Measurements from ENCODE around the gene DEFB112.

The DEFB112 gene

DNA sequence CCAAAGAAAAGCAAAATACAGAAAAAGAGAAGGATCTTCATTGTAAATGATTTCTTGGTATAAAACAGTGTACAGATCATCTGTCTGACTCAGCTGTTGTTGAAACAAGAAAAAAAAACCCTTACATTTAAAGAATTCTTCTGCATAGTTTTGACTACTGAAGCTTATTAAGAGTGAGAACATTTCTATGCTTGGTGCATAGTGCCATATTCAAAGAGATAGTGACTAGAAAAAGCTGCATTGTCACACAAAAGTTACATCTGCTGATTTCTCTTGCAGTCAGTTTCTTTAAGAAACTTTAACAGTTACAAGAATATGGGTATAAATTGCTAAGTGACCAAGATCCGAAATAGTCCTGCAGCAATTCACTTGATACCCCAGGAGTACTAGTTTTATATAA lies at the start of gene DEFB112:
DEFB112 (minus strand) TSS at position 101 of the 400 bp plus-strand sequence; CDS start at position 41, 60 bp downstream.
- no peak for DNase-seq (ENCODE audit: low read depth in 2 of 2)

DNA sequence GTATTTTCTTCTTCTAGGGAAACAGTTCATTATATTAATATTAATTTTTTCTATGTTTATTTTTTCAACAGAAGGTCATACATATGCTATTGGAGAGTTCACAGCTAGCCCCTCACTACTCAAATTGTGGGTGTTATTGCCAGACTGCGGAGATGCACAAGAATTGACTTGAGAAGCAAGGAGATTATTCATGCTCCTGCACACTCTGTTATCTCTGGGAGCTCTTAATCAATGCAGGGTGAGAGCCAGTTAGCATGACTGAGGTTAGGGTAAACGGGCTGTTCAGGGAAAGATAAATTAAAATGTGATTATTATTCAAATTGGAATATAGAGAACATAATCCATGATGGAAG lies 48.9 kb upstream of the DEFB112 start:
- DNase-seq (ENCODE audit: low read depth in 2 of 2): no peak

- no peak for DNase-seq (ENCODE audit: low read depth in 2 of 2)
Measured at GRCh38 chr6:50097966-50098640, 48.4 kb upstream of the DEFB112 start.

DNA sequence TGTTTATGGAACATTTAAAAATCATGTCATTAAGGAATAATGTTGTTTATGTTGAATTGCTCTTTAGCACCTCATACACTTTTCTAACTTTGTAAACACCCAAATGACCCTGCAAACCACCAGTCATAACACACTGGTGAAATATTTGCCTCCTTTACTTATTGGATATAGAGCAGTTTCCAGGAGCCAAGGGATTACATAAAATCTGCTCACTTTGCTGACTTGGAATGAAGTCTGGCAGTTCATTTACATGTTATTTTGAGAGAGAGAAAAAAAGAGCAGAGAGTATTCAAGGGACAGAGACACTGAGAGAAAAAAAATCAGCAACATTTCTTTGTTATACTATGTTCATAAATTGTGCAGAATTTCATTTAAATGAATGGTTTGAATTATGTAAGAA lies 46.6 kb upstream of the DEFB112 start:
- DNase-seq (ENCODE audit: low read depth in 2 of 2): no peak

DNA sequence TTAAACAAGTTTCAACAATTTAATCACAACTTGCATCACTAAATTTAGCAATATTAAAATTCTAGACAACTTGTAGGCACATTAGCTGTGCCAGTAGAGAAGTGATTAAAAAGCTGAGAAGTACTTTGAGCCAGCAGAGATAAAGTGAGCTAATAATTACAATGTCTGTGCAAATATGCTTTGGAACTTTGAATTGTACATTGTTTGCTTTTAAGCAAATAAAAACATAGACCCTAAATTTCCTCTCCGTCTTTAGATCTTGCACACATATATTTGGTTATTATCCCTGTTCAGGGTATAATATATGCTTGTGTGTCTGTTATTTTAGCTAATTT lies 44.2 kb upstream of the DEFB112 start:
- DNase-seq (ENCODE audit: low read depth in 2 of 2): no peak

DNA sequence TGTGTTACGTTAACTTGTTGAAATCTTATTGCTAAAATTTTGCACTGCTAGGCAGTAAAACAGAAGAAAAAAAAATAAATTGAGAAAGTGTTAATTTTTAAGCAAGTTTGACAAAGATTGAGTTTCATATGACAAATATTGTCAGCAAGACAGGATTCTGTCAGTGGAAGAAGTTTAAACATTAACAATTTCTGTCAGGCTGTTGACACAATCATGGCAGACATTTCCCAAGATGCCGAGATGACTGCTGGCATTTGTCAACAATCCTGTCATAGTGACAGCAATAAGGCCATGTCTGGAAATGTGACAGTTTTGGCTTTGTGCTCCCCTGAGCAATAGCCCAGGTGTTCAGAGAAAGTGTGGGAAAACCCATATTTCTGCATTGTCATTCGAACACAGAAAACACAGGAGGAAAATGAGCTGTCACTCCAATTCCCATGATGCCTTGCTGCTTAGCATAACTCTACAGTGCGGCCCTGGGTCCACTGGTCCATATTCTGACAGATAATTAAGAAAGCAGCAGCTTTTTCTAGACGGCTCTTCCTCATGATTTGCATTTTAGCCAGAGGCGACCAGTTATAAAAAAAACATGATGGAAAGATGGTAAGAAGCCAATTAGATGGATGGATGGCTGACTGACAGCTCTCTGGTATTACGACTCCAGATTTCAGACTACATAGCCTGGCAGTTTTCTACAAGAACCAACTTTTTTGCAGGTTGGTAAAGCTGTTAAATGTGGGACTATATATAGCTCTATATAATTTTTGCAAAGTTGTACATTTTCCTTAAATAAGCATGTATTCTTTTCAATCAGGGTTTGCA lies 43.6 kb upstream of the DEFB112 start:
- DNase-seq (ENCODE audit: low read depth in 2 of 2): no peak

GRCh38 chr6:50091641-50092040 lies 41.9 kb upstream of the DEFB112 start:
- DNase-seq (ENCODE audit: low read depth in 2 of 2): no peak

GRCh38 chr6:50089911-50090310 lies 40.2 kb upstream of the DEFB112 start:
- no peak for DNase-seq (ENCODE audit: low read depth in 2 of 2)

DNA sequence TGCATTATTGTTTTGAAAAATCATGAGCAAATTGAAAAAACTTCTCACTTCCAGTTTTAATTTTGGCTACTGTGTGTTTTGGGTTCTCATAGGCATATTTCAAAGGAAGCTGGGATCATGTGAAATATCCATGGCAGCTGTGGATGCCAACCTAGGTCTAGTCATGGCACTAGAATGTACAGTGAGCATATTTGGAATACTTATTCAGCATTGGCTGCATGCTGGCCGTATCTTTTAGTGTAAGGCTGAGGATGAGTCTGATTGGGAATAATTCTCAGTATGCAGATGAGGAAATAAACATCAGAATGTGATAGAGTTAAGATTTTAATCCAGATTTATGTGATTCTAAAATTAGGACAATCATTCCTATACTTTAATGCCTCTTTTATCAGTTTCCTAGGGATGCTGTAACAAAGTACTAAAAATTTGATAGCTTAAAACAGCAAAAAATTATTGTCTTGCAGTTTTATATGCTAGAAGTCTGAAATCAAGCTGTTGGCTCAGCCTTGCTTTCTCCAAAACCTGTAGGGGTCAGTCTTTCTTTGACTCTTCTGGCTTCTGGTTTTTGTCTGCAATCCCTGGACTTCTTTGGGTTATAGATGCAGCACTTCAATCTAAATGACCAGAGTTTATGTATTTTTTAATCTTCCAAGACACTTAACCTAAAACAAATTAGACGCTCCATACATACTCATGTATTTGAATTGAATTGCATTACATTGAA lies 37.7 kb upstream of the DEFB112 start:
- no peak for DNase-seq (ENCODE audit: low read depth in 2 of 2)

DNA sequence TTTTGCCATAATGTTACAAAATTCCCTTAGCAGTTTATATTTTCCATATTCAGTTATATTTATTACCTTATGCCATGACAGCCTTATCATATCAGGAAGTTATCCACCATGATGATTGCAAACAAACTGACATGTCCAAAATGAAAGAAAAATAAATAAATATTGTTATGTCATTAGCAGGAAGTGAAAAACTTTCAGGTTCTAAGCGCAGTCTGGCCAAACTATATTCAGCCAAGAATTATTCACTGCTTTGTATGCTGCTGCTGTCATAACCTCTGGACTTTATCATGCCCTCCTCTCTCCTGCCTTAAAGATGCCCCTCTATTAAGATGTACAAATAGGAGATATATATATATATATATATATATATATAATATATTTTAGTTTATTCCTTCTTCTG lies 27.7 kb upstream of the DEFB112 start:
- DNase-seq (ENCODE audit: low read depth in 2 of 2): no peak

GRCh38 chr6:50076431-50076830 lies 26.7 kb upstream of the DEFB112 start:
- no peak for DNase-seq (ENCODE audit: low read depth in 2 of 2)

DNA sequence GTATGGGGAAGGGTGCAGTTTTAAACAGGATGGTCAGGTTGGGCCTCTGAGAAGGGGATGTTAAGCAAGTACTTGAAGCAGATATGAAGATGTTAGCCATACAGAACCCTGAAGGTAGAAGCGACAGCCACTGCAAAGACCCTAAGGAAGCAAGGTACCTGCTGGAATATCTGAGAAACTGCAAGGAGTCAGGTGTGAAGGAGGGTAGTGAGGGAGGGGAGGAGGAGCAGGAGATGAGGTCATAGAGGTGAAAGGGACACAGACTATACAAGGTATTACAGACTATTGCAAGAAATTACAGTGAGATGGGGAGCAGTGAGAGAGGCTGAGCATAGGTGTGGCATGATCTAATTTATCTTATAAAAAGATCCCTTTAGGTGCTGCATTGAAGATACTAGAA lies 22.2 kb upstream of the DEFB112 start:
- DNase-seq (ENCODE audit: low read depth in 2 of 2): no peak

DNA sequence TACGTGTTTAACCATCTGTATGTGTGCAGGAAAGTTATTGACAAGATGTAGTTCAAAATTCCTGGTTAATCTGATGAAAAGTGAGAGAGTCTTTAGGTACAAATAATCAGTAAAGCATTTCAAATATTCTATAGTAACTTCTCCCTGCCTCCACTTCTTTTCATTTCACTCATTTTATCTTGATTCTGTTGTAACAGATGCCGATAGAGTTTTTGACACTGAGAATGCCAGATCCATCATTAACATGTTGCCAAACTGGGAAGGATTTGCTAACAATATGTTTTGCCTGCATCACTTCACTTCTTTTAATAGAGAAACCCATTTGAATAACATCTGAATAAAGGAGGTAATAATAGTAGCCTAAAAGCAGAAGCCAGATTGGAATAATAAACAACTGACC lies 20.4 kb upstream of the DEFB112 start:
- DNase-seq (ENCODE audit: low read depth in 2 of 2): no peak

- DNase-seq (ENCODE audit: low read depth in 2 of 2): no peak
Measured at GRCh38 chr6:50062051-50062450, 12.3 kb upstream of the DEFB112 start.

DNA sequence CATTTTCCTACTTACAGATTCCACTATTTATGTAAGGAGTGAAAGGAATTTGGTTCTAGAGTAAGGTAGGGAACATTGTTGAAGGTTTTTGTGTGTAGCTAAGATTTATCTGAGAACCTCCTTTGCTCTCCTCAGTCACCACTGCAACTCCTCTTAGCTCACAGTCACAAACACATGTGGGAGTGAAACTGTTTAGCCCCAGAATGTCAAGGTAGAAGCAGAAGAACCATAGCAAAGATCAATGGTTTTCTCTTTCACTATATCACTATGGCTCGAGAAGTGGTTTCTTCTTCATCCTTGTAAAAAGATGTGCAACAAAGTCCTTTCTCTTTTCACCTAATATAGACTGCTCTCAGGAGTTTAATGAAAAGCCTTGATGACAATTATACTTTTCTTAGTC lies 6.5 kb upstream of the DEFB112 start:
- no peak for DNase-seq (ENCODE audit: low read depth in 2 of 2)

GRCh38 chr6:50047026-50047425 lies 2.7 kb downstream of the DEFB112 start:
- DNase-seq (ENCODE audit: low read depth in 2 of 2): no peak

DNA sequence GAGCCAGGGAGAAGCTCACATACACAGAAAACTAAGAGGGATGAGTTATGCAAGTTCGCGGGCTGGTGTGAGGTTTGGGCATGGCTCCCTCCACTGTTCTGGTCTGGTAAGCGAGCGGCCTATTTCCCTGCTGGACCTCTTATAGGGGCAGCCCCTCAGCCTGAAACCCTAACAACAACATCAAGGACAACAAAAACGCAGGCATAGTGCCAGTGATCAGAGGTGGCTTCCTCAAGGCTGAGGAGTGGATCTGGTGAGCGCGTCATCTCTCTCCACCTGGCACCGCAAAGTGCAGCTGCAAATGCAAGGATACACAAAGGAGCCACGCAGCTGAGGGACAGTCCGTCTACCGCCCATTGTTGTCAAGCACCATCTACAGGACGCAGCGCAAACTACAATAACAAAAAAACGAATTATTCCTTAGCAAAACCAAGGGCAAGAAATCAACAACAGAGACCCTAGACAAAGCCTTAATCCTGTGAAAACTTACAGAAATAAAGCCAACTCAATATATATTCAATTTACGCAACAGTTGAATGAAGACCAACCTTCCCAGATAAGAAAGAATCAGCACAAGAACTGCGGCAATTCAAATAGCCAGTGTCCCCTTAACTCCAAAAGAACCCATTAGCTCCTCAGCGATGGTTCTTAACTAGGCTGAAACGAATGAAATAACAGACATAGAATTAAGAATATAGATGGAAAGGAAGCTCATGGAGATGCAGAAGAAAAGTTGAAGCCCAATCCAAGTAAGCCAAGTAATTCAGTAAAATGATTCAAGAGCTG lies 18.8 kb downstream of the DEFB112 start:
- no peak for DNase-seq (ENCODE audit: low read depth in 2 of 2)

- DNase-seq (ENCODE audit: low read depth in 2 of 2): no peak
Measured at GRCh38 chr6:50030350-50030749, 19.4 kb downstream of the DEFB112 start.

DNA sequence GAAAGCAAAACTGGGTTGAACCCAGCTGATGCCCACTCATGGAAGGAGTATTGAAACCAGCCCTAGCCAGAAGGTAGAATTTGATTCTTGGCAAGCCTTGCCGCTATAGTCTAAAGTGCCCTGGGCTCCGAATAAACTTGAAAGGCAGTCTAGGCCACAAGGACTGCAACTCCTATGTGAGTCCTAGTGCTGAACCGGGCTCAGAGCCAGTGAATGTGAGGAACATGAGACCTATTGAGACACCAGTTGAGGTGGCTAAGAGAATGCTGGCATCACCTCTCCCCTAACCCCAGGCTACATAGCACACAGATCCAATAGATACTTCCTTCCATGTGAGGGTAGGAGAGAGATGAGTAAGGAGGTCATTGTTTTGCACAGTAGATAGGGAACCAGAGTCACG lies 24.5 kb downstream of the DEFB112 start:
- no peak for DNase-seq (ENCODE audit: low read depth in 2 of 2)

- DNase-seq (ENCODE audit: low read depth in 2 of 2): no peak
Measured at GRCh38 chr6:50021894-50022293, 27.8 kb downstream of the DEFB112 start, which contains the start of gene DEFB110. Gene DEFB110, minus strand, starts transcription at chr6:50021994. Its CDS starts 59 bp downstream, at chr6:50021935.

DNA sequence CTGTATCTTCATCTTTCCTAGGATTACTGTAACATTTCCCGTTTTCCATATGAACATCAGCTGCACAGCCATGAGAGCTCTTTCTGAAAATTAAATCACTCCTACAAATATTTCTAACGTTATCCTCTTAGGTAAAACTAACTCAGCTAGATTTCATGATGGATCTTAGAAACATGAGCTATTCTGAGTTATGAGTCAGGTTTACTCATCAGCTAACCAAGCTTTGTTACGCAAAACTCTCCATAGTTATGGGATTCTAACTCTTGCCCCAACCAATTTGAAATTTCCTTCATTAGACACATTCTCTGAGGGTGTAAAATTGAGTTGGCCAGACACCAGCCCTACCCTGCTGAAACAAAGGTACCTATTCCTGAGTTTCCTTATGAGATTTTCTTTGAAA lies 41.9 kb downstream of the DEFB112 start:
- DNase-seq (ENCODE audit: low read depth in 2 of 2): no peak

- DNase-seq (ENCODE audit: low read depth in 2 of 2): no peak
Measured at GRCh38 chr6:50003139-50003538, 46.6 kb downstream of the DEFB112 start.
